H9 (cell line): ENCODE measurements around the gene IMMP2L. TPM values are rescaled to one million over a fixed set of nuclear protein-coding genes. Genes with fewer than 3 reads are reported as not detected.

Source experiments
- DNase-seq: peaks from one replicate; pipeline ENCODE4 v3.0.0-alpha.2; 2017
- H2AFZ ChIP-seq: one replicate; pipeline ENCODE4 v1.6.1; 2013; ENCODE audit warnings: mild to moderate bottlenecking, low read length, control low read depth, moderate library complexity
- H2AK5ac ChIP-seq: 2 replicates; pipeline ENCODE4 v1.6.1; 2013; ENCODE audit warnings: low read length, control low read depth, mixed read lengths; ENCODE audit not compliant: insufficient read length
- H2BK120ac ChIP-seq: one replicate; pipeline ENCODE4 v1.6.1; 2013; ENCODE audit warnings: low read depth, mild to moderate bottlenecking, low read length, control low read depth, inconsistent platforms; ENCODE audit not compliant: poor library complexity, severe bottlenecking
- H2BK12ac ChIP-seq: 2 replicates; pipeline ENCODE4 v1.6.1; 2013; ENCODE audit warnings: low read length, control low read depth, mixed read lengths, low read depth; ENCODE audit not compliant: insufficient read length
- H2BK15ac ChIP-seq: 2 replicates; pipeline ENCODE4 v1.6.1; 2013; ENCODE audit warnings: low read depth, low read length, control low read depth
- H2BK20ac ChIP-seq: one replicate; pipeline ENCODE4 v1.6.1; 2013; ENCODE audit warnings: low read depth, mild to moderate bottlenecking, low read length, control low read depth, inconsistent platforms; ENCODE audit not compliant: poor library complexity, severe bottlenecking
- H2BK5ac ChIP-seq: 2 replicates; pipeline ENCODE4 v1.6.1; 2013; ENCODE audit warnings: low read length, control low read depth, mixed read lengths; ENCODE audit not compliant: insufficient read length
- H3K14ac ChIP-seq: 2 replicates; pipeline ENCODE4 v1.6.1; 2013; ENCODE audit warnings: low read length, control low read depth; ENCODE audit not compliant: insufficient read depth
- H3K18ac ChIP-seq: 2 replicates; pipeline ENCODE4 v1.6.1; 2013; ENCODE audit warnings: low read depth, mild to moderate bottlenecking, mixed read lengths, low read length, control low read depth; ENCODE audit not compliant: insufficient read length
- H3K23ac ChIP-seq: 2 replicates; pipeline ENCODE4 v1.6.1; 2013; ENCODE audit warnings: low read length, control low read depth, mixed read lengths, low read depth; ENCODE audit not compliant: insufficient read length
- H3K23me2 ChIP-seq: 2 replicates; pipeline ENCODE4 v1.6.1; 2013; ENCODE audit warnings: low read depth, mild to moderate bottlenecking, mixed read lengths, low read length, control low read depth; ENCODE audit not compliant: insufficient read length, poor library complexity, severe bottlenecking
- H3K27ac ChIP-seq: 2 replicates; pipeline ENCODE4 v1.5.1; 2013; ENCODE audit warnings: low read length, control low read depth, mixed read lengths, low read depth; ENCODE audit not compliant: insufficient read length
- H3K27me3 ChIP-seq: 2 replicates; pipeline ENCODE4 v1.6.1; 2013; ENCODE audit warnings: low read length, control low read depth, inconsistent platforms; ENCODE audit not compliant: insufficient read depth
- H3K4ac ChIP-seq: 2 replicates; pipeline ENCODE4 v1.6.1; 2013; ENCODE audit warnings: low read depth, mild to moderate bottlenecking, control low read depth, inconsistent platforms, low read length, moderate library complexity
- H3K4me1 ChIP-seq: 2 replicates; pipeline ENCODE4 v1.6.1; 2013; ENCODE audit warnings: low read length, control low read depth, inconsistent platforms; ENCODE audit not compliant: insufficient read depth
- H3K4me2 ChIP-seq: 2 replicates; pipeline ENCODE4 v1.6.1; 2013; ENCODE audit warnings: low read length, control low read depth, mixed read lengths; ENCODE audit not compliant: insufficient read length, insufficient read depth
- H3K56ac ChIP-seq: 2 replicates; pipeline ENCODE4 v1.6.1; 2013; ENCODE audit warnings: low read depth, mild to moderate bottlenecking, mixed read lengths, low read length, control low read depth; ENCODE audit not compliant: insufficient read length
- H3K79me1 ChIP-seq: 2 replicates; pipeline ENCODE4 v1.6.1; 2013; ENCODE audit warnings: low read depth, mild to moderate bottlenecking, moderate library complexity, low read length, control low read depth, inconsistent platforms; ENCODE audit not compliant: insufficient read depth, poor library complexity, severe bottlenecking
- H3K79me2 ChIP-seq: 2 replicates; pipeline ENCODE4 v1.6.1; 2013; ENCODE audit warnings: low read length, control low read depth, inconsistent platforms; ENCODE audit not compliant: insufficient read depth
- H3K9ac ChIP-seq: 2 replicates; pipeline ENCODE4 v1.6.1; 2013; ENCODE audit warnings: low read length, control low read depth, mixed read lengths; ENCODE audit not compliant: insufficient read length; ENCODE audit errors: extremely low read depth
- H3K9me3 ChIP-seq: one replicate; pipeline ENCODE4 v1.6.1; 2013; ENCODE audit warnings: low read depth, low read length, inconsistent platforms; ENCODE audit not compliant: control insufficient read depth
- H3T11ph ChIP-seq: one replicate; pipeline ENCODE4 v1.6.1; 2013; ENCODE audit warnings: mild to moderate bottlenecking, low read length, control low read depth, inconsistent platforms
- H4K20me1 ChIP-seq: one replicate; pipeline ENCODE4 v1.6.1; 2013; ENCODE audit not compliant: control insufficient read depth, insufficient read length, insufficient read depth
- H4K5ac ChIP-seq: 2 replicates; pipeline ENCODE4 v1.6.1; 2013; ENCODE audit warnings: low read depth, mild to moderate bottlenecking, mixed read lengths, low read length, control low read depth; ENCODE audit not compliant: insufficient read length
- H4K8ac ChIP-seq: replicated peaks from 2 replicates; pipeline ENCODE4 v1.6.1; 2013; ENCODE audit warnings: low read length, control low read depth, mixed read lengths, low read depth; ENCODE audit not compliant: insufficient read length
- H4K91ac ChIP-seq: 2 replicates; pipeline ENCODE4 v1.6.1; 2013; ENCODE audit warnings: low read depth, mild to moderate bottlenecking, moderate library complexity, mixed read lengths, low read length, control low read depth; ENCODE audit not compliant: insufficient read length
- H3K27ac Mint-ChIP-seq, 3 experiments: 2 replicates in 2 of 3; 3 replicates in 1 of 3; pipeline ENCODE4 v1.8.0; 2020 to 2021; ENCODE audit warnings: mixed read lengths in 3 of 3, mild to moderate bottlenecking in 1 of 3, moderate library complexity in 1 of 3
- H3K27me3 Mint-ChIP-seq: 2 replicates; pipeline ENCODE4 v1.8.0; 2021; ENCODE audit warnings: low read depth, mild to moderate bottlenecking, moderate library complexity, mixed read lengths
- H3K36me3 Mint-ChIP-seq, 3 experiments: 2 replicates in 2 of 3; 3 replicates in 1 of 3; pipeline ENCODE4 v1.8.0; 2020 to 2021; ENCODE audit warnings: low read depth in 3 of 3, mixed read lengths in 3 of 3; ENCODE audit not compliant: insufficient read depth in 1 of 3
- H3K4me1 Mint-ChIP-seq, 2 experiments: 2 replicates each; pipeline ENCODE4 v1.8.0; 2020; ENCODE audit warnings: mixed read lengths in 2 of 2
- H3K4me3 Mint-ChIP-seq, 2 experiments: 2 replicates in 1 of 2; 3 replicates in 1 of 2; pipeline ENCODE4 v1.8.0; 2020 to 2021; ENCODE audit warnings: mild to moderate bottlenecking in 2 of 2, mixed read lengths in 2 of 2, moderate library complexity in 1 of 2
- H3K9me3 Mint-ChIP-seq, 2 experiments: 2 replicates in 1 of 2; 3 replicates in 1 of 2; pipeline ENCODE4 v1.8.0; 2020; ENCODE audit warnings: mild to moderate bottlenecking in 2 of 2, mixed read lengths in 2 of 2, moderate library complexity in 1 of 2
- WGBS: extraction: QIAGEN DNeasy Blood & Tissue Kit; methylation state at CpG from one replicate; pipeline ENCODE4 v1.1.7; 2013; ENCODE audit warnings: missing lambda C conversion rate, low lambda C conversion rate, mixed read lengths; ENCODE audit not compliant: insufficient read length; ENCODE audit errors: extremely low coverage; 5-methylcytosine and 5-hydroxymethylcytosine counted together
- total RNA-seq: library from RNA; stranded (reverse); gene quantifications from 2 replicates; pipeline ENCODE4 v1.2.1, GENCODE V29; 2021
- TF ChIP-seq, protein P1 (sequence below): fragments of 200-600 bp; sonication (generic); conservative IDR thresholded peaks from 3 replicates; pipeline ENCODE4 v1.8.0; 2021; ENCODE audit warnings: antibody characterized with exemption, mild to moderate bottlenecking

Gene IMMP2L
- total RNA-seq, 1 experiment from 2014 or later = 14.7 TPM

DNA sequence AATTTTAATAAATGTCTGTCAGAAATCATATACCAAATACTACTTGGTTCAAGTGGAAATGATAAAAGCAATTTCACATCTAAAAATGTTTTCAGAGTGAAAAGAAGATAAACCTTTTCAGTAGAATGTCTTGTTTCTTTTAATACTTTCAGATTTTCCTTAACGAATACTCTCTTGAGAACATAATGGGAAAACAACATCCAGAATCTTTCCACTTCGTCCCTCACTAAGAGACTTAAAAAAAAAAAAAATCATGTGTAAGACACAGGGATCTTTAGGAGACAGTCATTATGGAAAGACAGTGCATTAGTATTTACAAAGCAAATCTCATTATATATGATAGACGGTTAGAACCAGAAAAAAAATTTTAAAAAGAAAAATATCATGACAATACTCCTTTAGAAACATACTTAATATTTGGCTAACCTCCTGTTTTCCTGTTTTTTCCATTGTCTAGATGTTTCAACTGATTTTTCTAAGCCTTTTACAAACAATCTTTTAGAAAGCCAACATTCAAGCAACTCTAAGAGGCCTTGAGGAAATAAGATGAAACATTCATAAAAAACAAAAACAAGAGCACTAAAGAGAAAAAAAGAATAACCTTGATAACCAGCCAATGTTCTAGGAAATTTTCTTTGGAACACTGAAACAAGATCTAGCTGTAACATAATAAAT is 811.2 kb downstream of the IMMP2L start:
- H3K4me3 Mint-ChIP-seq = no peak overlapping the region
- Histone ChIP-seq H3K4me2 (no peak overlapping the region), H3K9ac (no peak overlapping the region), H2AFZ (no peak overlapping the region), H3K9me3 (no peaks in the 10 kb centered on the region), H2BK5ac (no peak overlapping the region), H2BK12ac (no peak overlapping the region), H4K8ac (no peak overlapping the region), H3K79me1 (no peaks in the 10 kb centered on the region), H2BK120ac (no peak overlapping the region), H4K20me1 (no peaks in the 10 kb centered on the region), H2AK5ac (no peak overlapping the region), H3K23me2 (no peaks in the 10 kb centered on the region), H3K27ac (no peak overlapping the region), H3T11ph (no peak overlapping the region), H2BK15ac (no peak overlapping the region), H2BK20ac (no peak overlapping the region), H3K56ac (no peak overlapping the region), H3K14ac (no peak overlapping the region), H4K5ac (no peak overlapping the region), H3K79me2 (no peaks in the 10 kb centered on the region), H3K4ac (no peak overlapping the region), H3K4me1 (no peaks in the 10 kb centered on the region), H3K18ac (no peak overlapping the region), H4K91ac (no peak overlapping the region), H3K23ac (no peak overlapping the region), H3K27me3 (no peaks in the 10 kb centered on the region)
- no peak overlapping the region; a peak in 1 of 7 replicates for H3K27ac Mint-ChIP-seq
- TF ChIP-seq, protein P1, sequence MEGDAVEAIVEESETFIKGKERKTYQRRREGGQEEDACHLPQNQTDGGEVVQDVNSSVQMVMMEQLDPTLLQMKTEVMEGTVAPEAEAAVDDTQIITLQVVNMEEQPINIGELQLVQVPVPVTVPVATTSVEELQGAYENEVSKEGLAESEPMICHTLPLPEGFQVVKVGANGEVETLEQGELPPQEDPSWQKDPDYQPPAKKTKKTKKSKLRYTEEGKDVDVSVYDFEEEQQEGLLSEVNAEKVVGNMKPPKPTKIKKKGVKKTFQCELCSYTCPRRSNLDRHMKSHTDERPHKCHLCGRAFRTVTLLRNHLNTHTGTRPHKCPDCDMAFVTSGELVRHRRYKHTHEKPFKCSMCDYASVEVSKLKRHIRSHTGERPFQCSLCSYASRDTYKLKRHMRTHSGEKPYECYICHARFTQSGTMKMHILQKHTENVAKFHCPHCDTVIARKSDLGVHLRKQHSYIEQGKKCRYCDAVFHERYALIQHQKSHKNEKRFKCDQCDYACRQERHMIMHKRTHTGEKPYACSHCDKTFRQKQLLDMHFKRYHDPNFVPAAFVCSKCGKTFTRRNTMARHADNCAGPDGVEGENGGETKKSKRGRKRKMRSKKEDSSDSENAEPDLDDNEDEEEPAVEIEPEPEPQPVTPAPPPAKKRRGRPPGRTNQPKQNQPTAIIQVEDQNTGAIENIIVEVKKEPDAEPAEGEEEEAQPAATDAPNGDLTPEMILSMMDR = no peak
- peaks cover 3 to 30% (median 6%) of the 10 kb centered on the region in 3 experiments; a peak in 5 of 7 replicates for H3K36me3 Mint-ChIP-seq
- DNase-seq = no peak
- H3K9me3 Mint-ChIP-seq = peaks cover 17% of the 10 kb centered on the region in 2 experiments; a peak in 4 of 5 replicates
- no peaks in the 10 kb centered on the region for H3K4me1 Mint-ChIP-seq
- no CpG with 5 or more reads among the region's 3 CpGs for whole genome bisulfite sequencing
- H3K27me3 Mint-ChIP-seq = no peaks in the 10 kb centered on the region
